ENCODE results near the gene BEND3.
"Not testable (repeated sequence)": the region's sequence is repeated elsewhere in the genome, so short reads cannot be mapped to it uniquely, and the experiment has no call there.

The BEND3 gene

DNA sequence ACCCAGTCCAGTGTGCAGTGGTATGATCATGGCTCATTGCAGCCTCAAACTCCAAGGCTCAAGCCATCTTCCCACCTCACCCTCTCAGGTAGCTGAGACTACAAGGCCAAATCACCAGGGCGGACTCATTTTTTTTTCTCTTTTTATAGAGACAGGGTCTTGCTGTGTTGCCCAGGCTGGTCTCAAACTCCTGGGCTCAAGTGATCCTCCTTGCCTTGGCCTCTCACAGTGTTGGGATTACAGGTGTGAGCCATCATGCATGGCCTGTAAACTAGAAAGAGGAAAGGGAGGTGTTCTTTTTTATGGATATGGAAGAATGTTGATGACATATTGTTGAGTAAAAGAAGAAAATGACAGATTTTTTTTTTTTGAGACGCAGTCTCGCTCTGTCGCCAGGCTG, 5.1 kb upstream of the BEND3 start:
- no peak for FAIRE-seq

- no peak for FAIRE-seq
Observed at GRCh38 chr6:107118976-107119375, 3.7 kb upstream of the BEND3 start.

GRCh38 chr6:107118540-107118939, 3.2 kb upstream of the BEND3 start:
- not testable (repeated sequence) for FAIRE-seq

DNA sequence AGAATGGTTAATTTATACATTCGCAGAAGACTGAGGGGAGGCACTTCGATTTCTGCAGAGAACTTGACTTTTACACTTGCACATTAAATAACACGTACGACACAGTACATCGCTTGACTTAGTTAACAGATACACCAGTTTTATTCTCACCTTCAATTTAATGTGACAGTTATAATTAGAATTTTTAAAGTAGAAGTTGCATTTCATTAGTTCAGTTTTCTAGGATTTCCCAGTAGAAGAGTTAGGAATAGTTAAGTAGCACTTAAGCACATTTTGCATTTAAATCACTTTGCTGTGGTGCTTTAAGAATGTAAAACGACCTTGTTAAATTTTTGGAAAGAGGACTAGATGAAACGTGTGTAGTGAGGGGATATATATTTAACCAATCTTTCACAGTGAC, 1.6 kb upstream of the BEND3 start:
- FAIRE-seq, result no peak

GRCh38 chr6:107116328-107116892, 1.1 kb upstream of the BEND3 start:
- no peak for FAIRE-seq

GRCh38 chr6:107115695-107116327, 496 bp upstream of the BEND3 start:
- no peak for FAIRE-seq

DNA sequence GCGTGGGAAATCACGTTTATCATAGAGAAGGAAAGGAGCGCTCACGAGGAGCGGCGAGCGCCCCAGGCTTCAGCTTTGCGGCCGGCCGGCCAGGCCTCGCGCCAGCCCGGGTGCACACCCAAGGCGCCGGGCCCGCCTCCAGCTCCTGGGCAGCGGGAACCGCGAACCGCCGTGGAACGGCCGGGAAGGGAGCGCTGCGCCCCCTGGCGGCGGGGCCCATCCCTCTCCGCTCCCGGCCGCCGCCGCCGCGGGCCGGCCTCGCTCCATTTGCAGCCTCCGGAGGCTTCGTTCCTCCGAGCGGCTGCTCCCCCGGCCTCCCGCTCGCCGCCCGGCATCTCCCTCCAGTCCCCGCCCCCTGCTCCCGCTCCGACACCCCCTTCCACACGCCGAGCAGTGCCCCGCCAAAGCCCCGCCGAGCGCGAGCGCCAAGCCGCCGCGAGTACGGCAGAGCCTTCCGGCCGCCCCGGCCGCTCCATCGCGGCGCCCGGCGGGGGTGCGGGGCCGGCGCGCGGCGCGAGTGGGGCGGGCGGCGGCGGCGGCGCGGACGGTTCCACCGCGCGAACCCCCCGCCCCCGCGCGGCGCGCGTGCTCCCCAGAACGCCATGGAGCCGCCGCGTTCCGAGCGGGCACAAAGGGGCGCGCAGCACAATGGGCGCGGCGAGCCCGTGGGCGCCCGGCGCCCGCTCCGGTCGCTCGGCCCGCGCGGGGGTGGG, 946 bp downstream of the BEND3 start:
- FAIRE-seq, result no peak

DNA sequence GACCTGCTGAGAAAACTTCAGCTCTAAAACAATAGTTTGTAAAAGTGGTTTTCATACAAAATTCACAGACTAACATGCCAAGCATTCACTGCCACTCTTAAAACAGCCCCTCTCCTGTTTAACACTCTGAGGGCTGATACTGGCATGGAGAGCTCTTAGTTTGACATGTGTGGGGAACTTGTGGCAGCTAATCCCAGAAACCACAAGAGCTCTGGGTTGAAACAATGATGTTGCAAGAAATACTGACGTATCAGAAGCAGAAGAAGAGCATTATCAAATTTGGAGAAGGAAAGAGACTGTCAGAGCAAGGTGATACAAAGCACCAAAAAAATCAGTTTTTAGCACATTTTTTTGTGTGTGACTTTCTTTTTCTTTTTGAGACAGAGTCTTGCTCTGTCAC, 5.1 kb downstream of the BEND3 start:
- FAIRE-seq, result no peak

GRCh38 chr6:107108201-107108890, 7.0 kb downstream of the BEND3 start:
- no peak for FAIRE-seq

DNA sequence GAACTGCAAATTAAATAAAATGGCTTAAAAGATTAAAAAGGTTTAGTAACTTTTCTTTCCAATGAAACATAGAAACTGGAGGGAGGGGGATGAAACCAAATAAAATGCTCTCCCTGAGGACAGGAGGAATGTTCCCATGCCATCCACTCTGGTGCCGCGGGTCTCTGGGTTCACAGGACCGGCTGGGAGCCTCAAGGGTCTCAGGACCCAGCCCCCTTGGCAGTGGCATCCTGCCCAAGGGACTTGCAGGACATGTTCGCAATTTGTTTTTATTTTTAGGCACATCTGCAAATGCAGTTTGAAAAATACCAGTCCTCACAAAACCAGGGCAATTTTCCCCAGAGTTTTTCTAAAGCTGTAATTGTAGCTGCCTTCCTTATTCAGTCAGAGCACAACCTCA, 7.5 kb downstream of the BEND3 start:
- no peak for FAIRE-seq

DNA sequence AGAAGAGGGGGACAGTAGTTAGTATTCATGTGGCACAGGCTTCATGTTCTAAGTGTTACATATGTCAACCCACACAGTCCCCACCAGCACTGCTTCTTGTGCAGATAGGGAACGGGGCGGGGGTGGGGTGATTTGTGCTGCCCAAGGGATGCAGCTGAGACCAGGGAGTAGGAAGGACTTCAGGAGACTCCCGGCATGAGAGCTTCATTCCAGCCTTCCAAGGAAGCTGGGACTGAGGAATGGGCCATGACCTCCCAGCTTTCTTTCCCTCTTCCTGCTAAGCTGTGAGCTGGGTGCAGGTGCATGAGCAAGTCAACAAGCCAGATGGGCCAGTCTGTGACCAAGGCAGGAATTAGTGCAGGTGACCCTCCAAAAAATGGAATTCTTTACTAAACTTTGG, 9.2 kb downstream of the BEND3 start:
- no peak for FAIRE-seq

DNA sequence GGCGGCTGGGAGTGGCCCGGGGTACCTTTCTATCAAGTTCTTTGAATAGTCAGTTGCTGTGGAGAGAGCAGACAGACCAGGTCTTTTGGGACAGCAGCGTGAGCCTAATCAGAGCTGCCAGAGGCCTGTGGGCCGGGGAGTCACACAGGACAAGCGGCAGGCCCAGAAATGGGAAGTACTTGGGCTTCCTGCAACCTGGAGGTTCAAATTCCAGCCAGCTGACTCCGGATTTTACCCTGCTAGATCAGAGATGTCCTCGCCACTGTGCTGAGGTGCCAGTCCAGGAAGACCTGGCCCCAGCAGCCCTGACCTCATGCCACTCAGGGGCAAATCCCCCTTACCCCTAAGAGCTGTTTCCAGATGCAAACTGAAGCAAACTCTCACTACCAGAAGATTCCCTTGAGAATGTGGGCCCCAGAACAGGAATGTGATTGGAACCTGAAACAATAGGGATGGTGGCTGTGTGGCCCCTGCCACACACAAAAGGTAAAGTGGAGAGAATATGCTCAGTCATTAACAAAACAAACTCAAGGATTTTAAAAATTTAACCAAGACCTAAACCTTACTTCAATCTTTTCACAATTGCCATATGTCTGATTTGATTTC, 9.7 kb downstream of the BEND3 start:
- no peak for FAIRE-seq

DNA sequence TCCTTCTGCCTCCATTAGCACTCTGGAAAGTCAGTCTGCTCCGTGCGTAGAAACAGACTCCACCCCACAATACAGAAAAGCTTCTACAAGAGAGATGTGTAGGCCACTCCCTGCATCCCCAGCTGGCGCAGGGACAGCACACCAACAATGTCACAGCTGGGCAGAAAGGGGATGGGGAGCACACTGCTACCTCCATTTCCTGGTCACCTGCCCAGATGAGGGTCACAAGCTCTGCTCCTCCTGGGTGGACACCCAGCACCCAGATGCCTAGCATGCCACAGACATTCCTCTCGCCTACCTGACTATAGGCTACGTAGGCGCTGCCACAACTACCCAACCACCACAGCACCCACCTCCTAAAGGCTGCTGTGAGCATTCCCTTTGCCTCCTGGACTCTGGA, 12.2 kb downstream of the BEND3 start:
- no peak for FAIRE-seq

DNA sequence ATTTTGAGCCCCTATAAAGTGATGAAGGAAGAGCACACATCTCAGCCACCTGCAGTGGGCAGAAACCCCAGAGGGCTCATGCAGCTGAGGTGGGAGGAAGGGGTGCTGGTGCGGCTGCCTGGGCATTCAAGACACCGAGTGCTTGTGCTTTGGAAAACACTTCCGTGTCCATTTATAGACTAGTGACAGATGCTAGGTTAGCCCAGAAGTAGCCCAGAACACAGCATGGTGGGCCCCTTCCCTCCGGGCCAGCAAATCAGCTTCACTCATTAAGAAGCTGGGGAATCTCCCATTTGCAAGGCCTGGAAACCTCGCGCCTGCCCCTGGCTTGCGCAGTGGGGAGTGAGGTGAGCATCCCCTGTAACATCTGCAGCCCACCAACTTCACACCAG, 12.9 kb downstream of the BEND3 start:
- no peak for FAIRE-seq

GRCh38 chr6:107101686-107102413, 13.5 kb downstream of the BEND3 start:
- no peak for FAIRE-seq

- no peak for FAIRE-seq
Observed at GRCh38 chr6:107101211-107101610, 14.1 kb downstream of the BEND3 start.

DNA sequence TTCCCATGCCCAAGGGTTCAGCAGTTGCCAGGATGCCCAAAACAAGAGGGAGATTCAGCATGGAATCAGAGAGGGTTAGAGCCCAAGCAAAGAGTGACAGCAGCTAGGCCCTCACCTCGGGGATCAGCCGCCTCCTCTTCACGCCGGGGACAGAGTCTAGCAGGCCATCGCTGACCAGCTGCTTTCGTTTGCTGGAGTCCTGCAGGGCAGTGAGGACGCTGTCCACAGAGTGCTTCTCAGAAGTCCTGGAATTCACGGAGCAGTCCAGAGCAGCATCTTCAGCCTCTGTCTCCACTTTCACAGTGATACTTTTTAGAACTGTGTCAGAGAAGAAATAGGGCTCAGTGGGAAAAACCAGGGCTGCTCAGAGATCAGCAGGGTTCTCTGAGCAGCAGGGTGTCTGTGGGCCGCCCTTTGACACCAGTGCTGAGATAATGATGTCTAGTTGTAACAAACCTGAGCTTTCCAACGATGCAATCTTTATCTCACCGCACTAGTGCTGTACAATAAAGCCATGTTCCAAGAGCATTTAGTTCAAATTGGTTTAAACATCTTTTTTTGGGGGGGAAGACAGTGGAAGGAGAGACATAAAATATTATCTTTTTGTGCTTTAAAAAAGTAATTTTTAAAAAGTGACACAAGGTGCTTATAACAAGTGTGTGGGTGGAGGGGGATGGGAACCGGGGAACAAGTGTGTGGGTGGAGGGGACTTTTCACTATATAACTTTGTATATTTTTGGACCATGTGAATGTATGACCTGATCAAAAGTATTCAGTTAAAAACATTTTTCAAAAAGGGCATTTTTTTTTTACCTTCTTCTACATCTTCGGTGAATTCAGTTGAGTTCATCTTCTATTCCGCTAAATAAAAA, 16.6 kb downstream of the BEND3 start:
- no peak for FAIRE-seq

DNA sequence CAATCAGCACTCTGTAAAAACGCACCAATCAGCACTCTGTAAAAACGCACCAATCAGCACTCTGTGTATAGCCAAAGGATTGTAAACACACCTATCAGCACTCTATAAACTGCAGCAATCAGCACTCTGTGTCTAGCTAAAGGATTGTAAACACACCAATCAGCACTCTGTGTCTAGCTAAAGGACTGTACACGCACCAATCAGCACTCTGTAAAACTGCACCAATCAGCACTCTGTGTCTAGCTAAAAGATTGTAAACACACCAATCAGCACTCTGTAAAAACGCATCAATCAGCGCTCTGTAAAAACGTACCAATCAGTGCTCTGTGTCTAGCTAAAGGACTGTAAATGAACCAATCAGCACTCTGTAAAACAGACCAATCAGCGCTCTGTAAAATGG, 30.9 kb downstream of the BEND3 start:
- FAIRE-seq, result not testable (repeated sequence)

GRCh38 chr6:107083921-107084320, 31.4 kb downstream of the BEND3 start:
- no peak for FAIRE-seq

GRCh38 chr6:107083047-107083768, 32.1 kb downstream of the BEND3 start:
- no peak for FAIRE-seq

DNA sequence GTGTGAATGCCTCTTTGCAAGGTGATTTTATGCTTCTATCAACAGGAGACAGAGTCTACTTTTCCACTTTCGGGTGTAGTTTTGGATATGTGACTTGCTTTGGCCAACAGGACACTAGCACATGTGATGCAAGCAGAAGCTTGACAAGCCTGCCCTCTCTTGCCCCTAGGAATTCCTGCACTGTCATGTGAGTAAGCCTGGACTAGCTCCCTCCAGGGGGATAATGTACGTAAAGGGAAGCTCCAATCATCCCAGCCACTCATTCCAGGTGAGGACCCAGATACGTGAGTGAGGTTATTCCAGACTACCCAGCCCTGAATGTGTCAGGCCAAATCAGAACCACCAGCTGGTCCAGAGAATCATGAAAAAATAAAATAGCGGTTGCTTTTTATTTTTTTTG, 33.3 kb downstream of the BEND3 start:
- FAIRE-seq, result no peak

Data from A204.1 (cell line).